ENCODE data around the gene CPD. TPM values are rescaled to one million over a fixed set of nuclear protein-coding genes. Genes with fewer than 3 reads are reported as not detected.

Gene CPD
- total and polyA plus RNA-seq, 2 of the 13 experiments (the other 11 are each of a cell fraction or from before 2014, with no cell fraction given), result 46.1 to 72.3 TPM

- TF ChIP-seq HMGXB3 (CRISPR knock-in tag; IDR thresholded peaks at IDR 0.05; ENCODE audit: borderline replicate concordance) (no peak), SUZ12 (IDR thresholded peaks at IDR 0.05; ENCODE audit: low read depth, low read length) (no peak), PREB (CRISPR knock-in tag; IDR thresholded peaks at IDR 0.05) (no peak), JUND (CRISPR knock-in tag; IDR thresholded peaks at IDR 0.05) (no peak), FUBP1 (CRISPR knock-in tag; IDR thresholded peaks at IDR 0.05; ENCODE audit: borderline replicate concordance) (no peak), TCF7 (IDR thresholded peaks at IDR 0.05; ENCODE audit: low read depth) (peak; percentile 72), ZFP91 (CRISPR knock-in tag; IDR thresholded peaks at IDR 0.05; ENCODE audit: borderline replicate concordance) (no peak), RARA (CRISPR knock-in tag; IDR thresholded peaks at IDR 0.05) (0 out of 2 replicates have a peak, but pooled peaks have one; percentile 9)
- TF ChIP-seq, protein P1, sequence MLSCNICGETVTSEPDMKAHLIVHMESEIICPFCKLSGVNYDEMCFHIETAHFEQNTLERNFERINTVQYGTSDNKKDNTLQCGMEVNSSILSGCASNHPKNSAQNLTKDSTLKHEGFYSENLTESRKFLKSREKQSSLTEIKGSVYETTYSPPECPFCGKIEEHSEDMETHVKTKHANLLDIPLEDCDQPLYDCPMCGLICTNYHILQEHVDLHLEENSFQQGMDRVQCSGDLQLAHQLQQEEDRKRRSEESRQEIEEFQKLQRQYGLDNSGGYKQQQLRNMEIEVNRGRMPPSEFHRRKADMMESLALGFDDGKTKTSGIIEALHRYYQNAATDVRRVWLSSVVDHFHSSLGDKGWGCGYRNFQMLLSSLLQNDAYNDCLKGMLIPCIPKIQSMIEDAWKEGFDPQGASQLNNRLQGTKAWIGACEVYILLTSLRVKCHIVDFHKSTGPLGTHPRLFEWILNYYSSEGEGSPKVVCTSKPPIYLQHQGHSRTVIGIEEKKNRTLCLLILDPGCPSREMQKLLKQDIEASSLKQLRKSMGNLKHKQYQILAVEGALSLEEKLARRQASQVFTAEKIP (CRISPR knock-in tag; IDR thresholded peaks at IDR 0.05; ENCODE audit: borderline replicate concordance), result no peak
- TF ChIP-seq, protein P2, sequence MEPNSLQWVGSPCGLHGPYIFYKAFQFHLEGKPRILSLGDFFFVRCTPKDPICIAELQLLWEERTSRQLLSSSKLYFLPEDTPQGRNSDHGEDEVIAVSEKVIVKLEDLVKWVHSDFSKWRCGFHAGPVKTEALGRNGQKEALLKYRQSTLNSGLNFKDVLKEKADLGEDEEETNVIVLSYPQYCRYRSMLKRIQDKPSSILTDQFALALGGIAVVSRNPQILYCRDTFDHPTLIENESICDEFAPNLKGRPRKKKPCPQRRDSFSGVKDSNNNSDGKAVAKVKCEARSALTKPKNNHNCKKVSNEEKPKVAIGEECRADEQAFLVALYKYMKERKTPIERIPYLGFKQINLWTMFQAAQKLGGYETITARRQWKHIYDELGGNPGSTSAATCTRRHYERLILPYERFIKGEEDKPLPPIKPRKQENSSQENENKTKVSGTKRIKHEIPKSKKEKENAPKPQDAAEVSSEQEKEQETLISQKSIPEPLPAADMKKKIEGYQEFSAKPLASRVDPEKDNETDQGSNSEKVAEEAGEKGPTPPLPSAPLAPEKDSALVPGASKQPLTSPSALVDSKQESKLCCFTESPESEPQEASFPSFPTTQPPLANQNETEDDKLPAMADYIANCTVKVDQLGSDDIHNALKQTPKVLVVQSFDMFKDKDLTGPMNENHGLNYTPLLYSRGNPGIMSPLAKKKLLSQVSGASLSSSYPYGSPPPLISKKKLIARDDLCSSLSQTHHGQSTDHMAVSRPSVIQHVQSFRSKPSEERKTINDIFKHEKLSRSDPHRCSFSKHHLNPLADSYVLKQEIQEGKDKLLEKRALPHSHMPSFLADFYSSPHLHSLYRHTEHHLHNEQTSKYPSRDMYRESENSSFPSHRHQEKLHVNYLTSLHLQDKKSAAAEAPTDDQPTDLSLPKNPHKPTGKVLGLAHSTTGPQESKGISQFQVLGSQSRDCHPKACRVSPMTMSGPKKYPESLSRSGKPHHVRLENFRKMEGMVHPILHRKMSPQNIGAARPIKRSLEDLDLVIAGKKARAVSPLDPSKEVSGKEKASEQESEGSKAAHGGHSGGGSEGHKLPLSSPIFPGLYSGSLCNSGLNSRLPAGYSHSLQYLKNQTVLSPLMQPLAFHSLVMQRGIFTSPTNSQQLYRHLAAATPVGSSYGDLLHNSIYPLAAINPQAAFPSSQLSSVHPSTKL (CRISPR knock-in tag; IDR thresholded peaks at IDR 0.05), result peak; percentile 48; the same call in 1 of the 2 replicates
- TF ChIP-seq, protein P3, sequence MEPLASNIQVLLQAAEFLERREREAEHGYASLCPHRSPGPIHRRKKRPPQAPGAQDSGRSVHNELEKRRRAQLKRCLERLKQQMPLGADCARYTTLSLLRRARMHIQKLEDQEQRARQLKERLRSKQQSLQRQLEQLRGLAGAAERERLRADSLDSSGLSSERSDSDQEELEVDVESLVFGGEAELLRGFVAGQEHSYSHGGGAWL (CRISPR knock-in tag; IDR thresholded peaks at IDR 0.05), result no peak
- TF ChIP-seq, protein P4, sequence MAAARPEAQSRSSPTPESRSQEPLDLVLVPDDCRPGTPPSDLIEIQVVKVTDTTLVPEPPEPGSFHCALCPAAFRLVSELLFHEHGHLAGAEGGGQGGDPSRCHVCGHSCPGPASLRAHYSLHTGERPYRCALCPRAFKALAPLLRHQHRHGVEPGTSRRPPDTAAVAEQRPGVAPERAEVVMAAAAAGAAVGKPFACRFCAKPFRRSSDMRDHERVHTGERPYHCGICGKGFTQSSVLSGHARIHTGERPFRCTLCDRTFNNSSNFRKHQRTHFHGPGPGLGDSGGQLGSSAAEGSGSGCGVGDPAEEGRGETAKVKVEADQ (CRISPR knock-in tag; IDR thresholded peaks at IDR 0.05; ENCODE audit: borderline replicate concordance), result no peak
Observed at GRCh38 chr17:30405161-30405560, 26.4 kb downstream of the CPD start (continued).
